Measurements from ENCODE around the gene NBPF1.
"Not testable (repeated sequence)": the region's sequence is repeated elsewhere in the genome, so short reads cannot be mapped to it uniquely, and the experiment has no call there.

The NBPF1 gene

DNA sequence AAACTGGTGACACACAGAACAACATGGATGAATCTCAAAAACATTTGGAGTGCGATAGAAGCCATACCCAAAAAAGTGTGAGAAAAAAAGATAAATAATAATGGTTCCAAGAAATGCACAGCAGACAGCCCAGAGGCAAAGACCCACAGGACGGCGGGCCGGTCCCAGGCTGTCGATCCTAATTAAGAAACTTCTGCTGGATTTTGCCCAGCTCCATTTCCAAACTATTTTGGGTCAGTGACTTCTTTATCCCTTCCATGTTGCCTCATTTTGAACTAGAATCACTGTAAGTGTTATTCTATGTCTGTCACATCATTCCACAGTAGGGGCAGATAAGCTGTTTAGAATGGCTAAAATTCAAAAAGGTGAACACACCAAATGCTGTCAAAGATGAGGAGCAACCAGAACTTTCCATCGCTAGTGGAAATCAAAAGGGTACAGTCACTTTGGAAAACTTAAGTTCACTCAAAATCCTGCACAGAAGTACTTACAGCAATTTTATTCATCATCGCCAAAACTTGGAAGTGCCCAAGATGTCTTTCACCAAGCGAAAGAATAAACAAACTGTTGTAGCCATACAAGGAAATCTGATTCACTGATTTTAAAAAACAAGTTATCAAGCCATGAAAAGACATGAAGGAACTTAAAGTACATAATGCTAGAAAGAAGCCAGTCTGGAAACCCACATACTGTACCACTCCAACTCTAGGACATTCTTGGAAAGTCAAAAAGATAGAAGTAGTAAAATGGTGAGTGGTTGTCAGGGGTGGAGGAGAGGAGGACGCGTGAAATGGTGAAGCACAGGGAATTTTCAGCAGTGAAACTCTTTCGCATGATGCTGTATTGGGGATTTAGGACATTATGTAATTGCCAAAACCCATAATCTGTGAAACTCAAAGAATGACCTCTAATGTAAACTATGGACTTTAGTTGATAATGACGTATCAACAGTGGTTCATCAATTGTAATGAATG, 7.5 kb downstream of the NBPF1 start:
- DNase-seq (ENCODE audit: low spot score): no peak

- DNase-seq (ENCODE audit: low spot score): no peak
Observed at GRCh38 chr1:16605213-16605525, 8.2 kb downstream of the NBPF1 start.

- DNase-seq (ENCODE audit: low spot score): not testable (repeated sequence)
Observed at GRCh38 chr1:16604514-16605212, 8.7 kb downstream of the NBPF1 start.

- DNase-seq (ENCODE audit: low spot score): not testable (repeated sequence)
Observed at GRCh38 chr1:16603623-16604022, 9.7 kb downstream of the NBPF1 start.

- DNase-seq (ENCODE audit: low spot score): not testable (repeated sequence)
Observed at GRCh38 chr1:16602336-16603011, 10.9 kb downstream of the NBPF1 start.

GRCh38 chr1:16600855-16601786, 12.2 kb downstream of the NBPF1 start:
- DNase-seq (ENCODE audit: low spot score): not testable (repeated sequence)

- DNase-seq (ENCODE audit: low spot score): not testable (repeated sequence)
Observed at GRCh38 chr1:16599326-16599725, 14.0 kb downstream of the NBPF1 start.

GRCh38 chr1:16595216-16595615, 18.1 kb downstream of the NBPF1 start:
- DNase-seq (ENCODE audit: low spot score): not testable (repeated sequence)

GRCh38 chr1:16591845-16592244, 21.5 kb downstream of the NBPF1 start:
- DNase-seq (ENCODE audit: low spot score): not testable (repeated sequence)

DNA sequence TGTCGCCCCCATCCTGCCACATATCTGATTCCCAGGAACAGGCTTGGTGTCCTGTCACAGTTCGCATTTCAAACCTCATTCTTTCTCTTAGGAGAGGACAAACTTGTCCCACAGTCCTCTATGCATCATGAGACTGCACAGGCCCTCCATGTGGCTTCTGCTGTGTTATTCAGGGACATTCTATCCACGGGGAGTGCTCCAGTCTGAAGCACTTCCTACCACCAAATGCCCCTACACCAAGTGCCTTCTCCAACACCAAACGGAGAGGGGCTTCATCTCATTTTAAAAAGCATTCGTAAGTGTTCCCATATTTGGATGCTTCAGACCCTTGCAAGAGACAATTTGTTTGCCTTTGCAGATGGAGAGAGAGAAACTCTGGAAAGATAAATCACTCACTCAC, 25.3 kb downstream of the NBPF1 start:
- not testable (repeated sequence) for DNase-seq (ENCODE audit: low spot score)

DNA sequence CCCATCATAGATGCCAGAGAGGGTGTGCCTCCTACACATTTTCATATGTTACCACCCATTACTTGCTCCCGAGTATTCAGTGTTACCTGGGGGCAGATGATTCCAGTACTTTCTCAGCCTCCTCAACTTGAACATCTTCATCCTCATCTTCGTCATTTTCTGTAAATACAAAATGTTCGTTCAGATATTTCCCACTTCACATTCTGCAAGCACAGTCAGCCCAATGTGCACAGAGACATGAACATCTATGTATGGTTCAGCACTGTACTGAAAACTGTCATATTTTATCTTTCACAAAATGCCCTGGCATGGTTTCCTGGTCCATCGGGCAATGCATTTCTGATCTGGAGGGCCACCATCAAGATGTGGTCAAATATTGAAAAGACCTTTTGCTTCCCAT, 25.7 kb downstream of the NBPF1 start:
- DNase-seq (ENCODE audit: low spot score): not testable (repeated sequence)

GRCh38 chr1:16565324-16565723, 48.0 kb downstream of the NBPF1 start:
- DNase-seq (ENCODE audit: low spot score): not testable (repeated sequence)

DNA sequence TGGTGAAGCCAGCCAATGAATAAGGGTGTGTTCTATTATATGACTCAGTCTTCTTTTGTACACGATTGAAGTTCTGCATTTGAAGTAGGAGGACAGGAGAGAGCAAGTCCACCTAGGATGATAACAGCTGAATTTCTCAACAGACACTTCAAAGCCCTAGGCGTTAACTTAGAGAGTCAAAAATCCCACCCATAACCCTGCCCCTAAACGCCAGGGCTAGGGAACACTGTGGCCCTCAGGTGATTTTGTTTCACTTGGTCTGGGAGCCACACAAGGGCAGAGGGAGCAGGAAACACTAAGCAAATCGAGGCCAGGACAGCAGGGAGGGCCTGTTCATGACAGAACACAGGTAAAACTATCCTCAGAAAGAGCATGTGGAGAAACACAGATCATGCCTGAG, 52.3 kb downstream of the NBPF1 start:
- DNase-seq (ENCODE audit: low spot score): not testable (repeated sequence)

GRCh38 chr1:16560498-16560897, 52.9 kb downstream of the NBPF1 start:
- not testable (repeated sequence) for DNase-seq (ENCODE audit: low spot score)

GRCh38 chr1:16559688-16560087, 53.7 kb downstream of the NBPF1 start:
- not testable (repeated sequence) for DNase-seq (ENCODE audit: low spot score)

GRCh38 chr1:16557034-16557433, 56.3 kb downstream of the NBPF1 start:
- not testable (repeated sequence) for DNase-seq (ENCODE audit: low spot score)

DNA sequence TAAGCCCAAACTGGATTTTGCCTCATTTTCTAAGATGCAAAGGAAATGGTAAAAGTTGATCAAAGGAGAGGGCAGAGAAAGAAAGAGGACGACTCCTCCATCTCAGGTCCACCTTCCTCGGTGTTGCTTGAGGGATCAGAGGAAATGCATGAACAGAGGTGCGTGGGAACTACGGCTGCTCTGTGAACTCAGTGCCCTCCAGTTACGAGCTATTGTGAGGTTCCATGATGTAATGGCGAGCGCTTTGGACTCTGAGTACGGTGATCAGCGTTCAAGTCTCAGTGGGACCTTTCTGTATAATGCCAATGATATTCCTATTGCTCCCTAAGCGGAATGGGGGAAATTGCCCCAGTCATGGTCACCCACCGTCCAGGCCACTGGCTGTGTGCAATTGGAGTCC, 60.1 kb downstream of the NBPF1 start:
- not testable (repeated sequence) for DNase-seq (ENCODE audit: low spot score)

DNA sequence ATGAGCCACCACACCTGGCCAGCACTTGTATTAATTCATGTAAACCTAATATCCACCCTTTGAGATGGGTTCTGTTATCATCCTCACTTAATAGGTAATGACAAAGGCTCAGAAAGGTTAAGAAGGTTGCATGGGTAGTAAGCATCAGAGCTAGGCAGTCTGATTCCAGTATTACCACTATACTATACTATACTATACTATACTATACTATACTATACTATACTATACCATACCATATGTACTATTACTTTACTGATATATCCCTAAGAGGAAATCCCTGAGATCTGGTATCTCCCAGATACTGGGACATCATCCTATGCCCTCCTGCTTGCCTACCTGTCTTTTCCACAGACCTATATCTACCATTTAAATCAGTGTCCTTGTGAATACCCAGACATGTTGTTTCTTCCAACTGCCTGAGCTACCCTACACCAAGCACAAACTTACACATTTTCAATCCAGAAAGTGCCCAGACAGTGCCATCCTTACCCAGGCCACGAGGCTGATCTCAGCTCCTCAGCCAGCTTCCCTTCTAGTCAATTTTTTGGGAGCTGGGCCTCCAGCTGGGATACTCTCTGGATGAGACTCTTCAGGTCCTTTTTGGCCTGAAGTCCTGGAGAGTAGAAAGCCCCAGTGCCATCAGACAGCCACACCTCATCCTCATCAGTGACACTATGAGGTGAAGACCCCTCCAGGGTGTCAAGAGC, 63.0 kb downstream of the NBPF1 start:
- not testable (repeated sequence) for DNase-seq (ENCODE audit: low spot score)

DNA sequence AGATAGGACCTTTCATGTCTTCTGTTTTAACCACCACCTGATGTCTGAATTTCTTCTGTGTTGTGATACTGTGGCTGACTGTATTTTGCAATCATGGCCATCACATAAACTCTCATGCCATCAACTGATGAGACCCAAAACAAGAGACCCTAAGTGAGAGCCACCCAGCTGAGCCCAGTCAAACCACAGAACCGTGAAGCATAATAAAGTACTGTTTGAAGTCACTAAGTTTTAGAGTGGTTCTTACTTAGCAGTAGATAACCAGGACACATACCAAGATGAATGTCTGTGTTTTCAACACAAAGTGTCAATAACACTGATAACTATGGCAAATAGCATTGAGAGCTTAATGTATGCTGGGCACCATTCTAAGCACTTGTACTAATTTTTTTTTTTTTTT, 63.8 kb downstream of the NBPF1 start:
- not testable (repeated sequence) for DNase-seq (ENCODE audit: low spot score)

DNA sequence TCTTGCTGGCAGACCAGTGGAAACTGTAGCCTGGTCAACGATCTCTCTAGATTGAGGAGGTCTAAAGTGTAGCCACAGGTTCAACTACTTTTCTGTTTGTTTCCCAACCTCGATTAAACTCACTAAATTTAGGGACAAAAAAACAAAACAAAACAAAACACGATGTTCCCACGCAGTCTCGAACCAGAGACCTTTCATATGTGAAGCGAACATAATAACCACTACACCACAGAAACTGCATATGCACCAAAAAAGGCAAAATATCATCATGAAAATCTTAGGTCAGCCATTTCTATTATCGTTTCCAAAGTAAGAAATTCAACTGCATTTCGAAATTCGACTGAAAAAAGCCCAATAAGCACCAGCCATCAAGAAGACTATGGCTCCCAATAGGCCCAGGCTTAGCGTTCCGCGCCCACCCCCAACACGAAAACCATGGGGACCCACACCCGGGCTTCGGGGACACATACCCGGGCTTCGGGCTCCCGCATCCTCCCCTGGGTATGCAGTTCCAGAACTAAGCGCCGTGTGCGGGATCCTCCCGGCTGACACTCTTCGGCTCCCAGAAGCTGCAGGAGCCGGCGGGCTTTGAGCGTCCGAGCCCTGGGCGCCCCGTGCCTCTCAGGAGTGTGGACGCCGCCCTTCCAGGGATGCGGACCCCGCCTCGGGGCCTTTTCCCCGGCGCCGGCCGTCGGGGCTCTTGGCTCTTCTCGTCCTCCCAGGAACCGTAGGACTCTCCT, 65.7 kb downstream of the NBPF1 start:
- DNase-seq (ENCODE audit: low spot score): not testable (repeated sequence)

Measured in LoVo (cell line).